ENCODE data around the gene PDHX. TPM values are rescaled to one million over a fixed set of nuclear protein-coding genes. Genes with fewer than 3 reads are reported as not detected.
A peak's percentile ranks its signal among the peaks of the same experiment; 100 is the strongest.

PDHX gene
- total RNA-seq, result 10 to 100 TPM; 17.3 to 17.4 TPM
- polyA plus RNA-seq (2013, experiment 1 of 2), result 12.5 TPM
- polyA plus RNA-seq (2013, experiment 2 of 2), result 15.1 TPM
- total RNA-seq, result 16.0 to 49.3 (median 37.0) reads per million in 172 experiments

GRCh38 chr11:34916015-34916842, at the start of gene PDHX, which contains the start of gene APIP:
PDHX (plus strand) TSS chr11:34916618; CDS start chr11:34916656, 38 bp downstream.
APIP (minus strand) TSS chr11:34916379; CDS start chr11:34916284, 95 bp downstream.
- peak within 1 kb of the TSS; percentile 94 for H3K4me3 ChIP-seq (ENCODE audit: low read length)
- TF ChIP-seq CTCF (IDR thresholded peaks at IDR 0.05), result no peak
- H3K4me1 Mint-ChIP-seq (ENCODE audit: low read depth), result peaks cover 57% of the 10 kb centered on the region
- H3K27ac Mint-ChIP-seq, result peak within 1 kb of the TSS; percentile 93
- H3K27me3 Mint-ChIP-seq, result no peaks in the 10 kb centered on the region
- no peaks in the 10 kb centered on the region for H3K27me3 ChIP-seq (ENCODE audit: control insufficient read depth in 1 of 2, insufficient read depth in 2 of 2, low read length in 2 of 2)
- intact Hi-C loops (cut with DNase I, micrococcal nuclease), result loop anchor here (2.0 to 10.0 kb wide), 7 partner anchors 479 to 1881 kb away; partner anchors contain the start of genes NAT10 (in 2 of the 2), CAT (in 1 of the 2), COMMD9 (in 1 of the 2) and FBXO3 (in 1 of the 2)
- H3K27ac ChIP-seq (ENCODE audit: low read depth in 1 of 2, low read length in 2 of 2), result peak within 1 kb of the TSS; percentile 80 to 93
- ChIA-PET CTCF (interaction anchor here (0.6 kb wide), 1 partner anchor 810 kb away, joined by 3 read pairs; no protein-coding TSS in a partner anchor), POLR2A (interaction anchor here (0.6 to 2.4 kb wide), 11 partner anchors 10 to 810 kb away, joined by 3 to 14 read pairs (median 3); partner anchors contain the start of genes CAT and NAT10)
- DNase-seq (peak; percentile 91 to 99 (median 95)), ATAC-seq (ENCODE audit: poor library complexity) (peak; percentile 90)
- peaks cover 24% of the 10 kb centered on the region for H3K4me1 ChIP-seq (ENCODE audit: insufficient read depth, low read length)
- H3K36me3 ChIP-seq (ENCODE audit: insufficient read depth, low read length), result no peaks in the 10 kb centered on the region
- H3K9me3 ChIP-seq (ENCODE audit: control insufficient read depth in 1 of 2, insufficient read depth in 1 of 2, low read length in 2 of 2), result no peaks in the 10 kb centered on the region
- H3K9me3 Mint-ChIP-seq, result no peaks in the 10 kb centered on the region
- H3K4me3 Mint-ChIP-seq, result peak within 1 kb of the TSS; percentile 96
- peaks cover 27% of the 10 kb centered on the region for H3K36me3 Mint-ChIP-seq (ENCODE audit: low read depth)

- DNase-seq (no peak), ATAC-seq (ENCODE audit: poor library complexity) (no peak)
- intact Hi-C loops (cut with DNase I, micrococcal nuclease), result no loop called here
- no peaks in the 10 kb centered on the region for H3K4me1 Mint-ChIP-seq (ENCODE audit: low read depth)
- H3K4me1 ChIP-seq (ENCODE audit: insufficient read depth, low read length), result no peaks in the 10 kb centered on the region
- CTCF ChIA-PET, result no interaction called here
- H3K36me3 Mint-ChIP-seq (ENCODE audit: low read depth), result no peaks in the 10 kb centered on the region
- no peaks in the 10 kb centered on the region for H3K9me3 ChIP-seq (ENCODE audit: control insufficient read depth in 1 of 2, insufficient read depth in 1 of 2, low read length in 2 of 2)
- H3K36me3 ChIP-seq (ENCODE audit: insufficient read depth, low read length), result no peaks in the 10 kb centered on the region
- H3K9me3 Mint-ChIP-seq, result no peaks in the 10 kb centered on the region
- POLR2A ChIA-PET, result no interaction called here
- H3K4me3 Mint-ChIP-seq, result no peak overlapping the region
- H3K27ac Mint-ChIP-seq, result no peak overlapping the region
- H3K27me3 ChIP-seq (ENCODE audit: control insufficient read depth in 1 of 2, insufficient read depth in 2 of 2, low read length in 2 of 2), result no peaks in the 10 kb centered on the region
- no peak for TF ChIP-seq CTCF (IDR thresholded peaks at IDR 0.05)
- H3K4me3 ChIP-seq (ENCODE audit: low read length), result no peak overlapping the region
- H3K27ac ChIP-seq (ENCODE audit: low read depth in 1 of 2, low read length in 2 of 2), result no peak overlapping the region
- H3K27me3 Mint-ChIP-seq, result no peaks in the 10 kb centered on the region
Observed at GRCh38 chr11:34869425-34869824, 47.0 kb upstream of the PDHX start.

GRCh38 chr11:34870548-34871196, 45.7 kb upstream of the PDHX start:
- Histone ChIP-seq H3K4me3 (ENCODE audit: low read length) (no peak overlapping the region), H3K9me3 (ENCODE audit: control insufficient read depth in 1 of 2, insufficient read depth in 1 of 2, low read length in 2 of 2) (no peaks in the 10 kb centered on the region), H3K36me3 (ENCODE audit: insufficient read depth, low read length) (no peaks in the 10 kb centered on the region), H3K4me1 (ENCODE audit: insufficient read depth, low read length) (no peaks in the 10 kb centered on the region), H3K27me3 (ENCODE audit: control insufficient read depth in 1 of 2, insufficient read depth in 2 of 2, low read length in 2 of 2) (no peaks in the 10 kb centered on the region), H3K27ac (ENCODE audit: low read depth in 1 of 2, low read length in 2 of 2) (no peak overlapping the region)
- no peak for TF ChIP-seq CTCF (IDR thresholded peaks at IDR 0.05)
- Mint-ChIP-seq H3K27me3 (no peaks in the 10 kb centered on the region), H3K9me3 (no peaks in the 10 kb centered on the region), H3K4me1 (ENCODE audit: low read depth) (no peaks in the 10 kb centered on the region), H3K36me3 (ENCODE audit: low read depth) (peaks cover 7% of the 10 kb centered on the region), H3K4me3 (no peak overlapping the region), H3K27ac (no peak overlapping the region)
- ChIA-PET CTCF (no interaction called here), POLR2A (no interaction called here)
- no peak for DNase-seq
- no peak for ATAC-seq (ENCODE audit: poor library complexity)
- intact Hi-C loops (cut with DNase I, micrococcal nuclease), result no loop called here

All from CD4-positive, alpha-beta T cell (primary cell).